Measurements from ENCODE around the gene SPACA6.

SPACA6 gene

GRCh38 chr19:51696606-51697005 is 3.5 kb downstream of the SPACA6 start:
- no peak for DNase-seq (ENCODE audit: low spot score)
- TF ChIP-seq CTCF (IDR thresholded peaks at IDR 0.05; ENCODE audit: extremely low read depth, insufficient read depth, missing control alignments), result no peak
- in situ Hi-C loops (cut with MboI; ENCODE audit: low pct_unique_long_range_greater_than_20kb, low sequenced_read_pairs, unreplicated experiment), result no loop called here

GRCh38 chr19:51697169-51697776 is 4.1 kb downstream of the SPACA6 start:
- TF ChIP-seq CTCF (IDR thresholded peaks at IDR 0.05; ENCODE audit: extremely low read depth, insufficient read depth, missing control alignments), result no peak
- in situ Hi-C loops (cut with MboI; ENCODE audit: low pct_unique_long_range_greater_than_20kb, low sequenced_read_pairs, unreplicated experiment), result no loop called here
- DNase-seq (ENCODE audit: low spot score), result no peak

- in situ Hi-C loops (cut with MboI; ENCODE audit: low pct_unique_long_range_greater_than_20kb, low sequenced_read_pairs, unreplicated experiment), result no loop called here
- TF ChIP-seq CTCF (IDR thresholded peaks at IDR 0.05; ENCODE audit: extremely low read depth, insufficient read depth, missing control alignments), result no peak
- DNase-seq (ENCODE audit: low spot score), result no peak
These were observed 5.2 kb downstream of the SPACA6 start for GRCh38 chr19:51698296-51698695.

- no peak for TF ChIP-seq CTCF (IDR thresholded peaks at IDR 0.05; ENCODE audit: extremely low read depth, insufficient read depth, missing control alignments)
- DNase-seq (ENCODE audit: low spot score), result no peak
- in situ Hi-C loops (cut with MboI; ENCODE audit: low pct_unique_long_range_greater_than_20kb, low sequenced_read_pairs, unreplicated experiment), result no loop called here
These were observed 6.0 kb downstream of the SPACA6 start for GRCh38 chr19:51699170-51699569.

DNA sequence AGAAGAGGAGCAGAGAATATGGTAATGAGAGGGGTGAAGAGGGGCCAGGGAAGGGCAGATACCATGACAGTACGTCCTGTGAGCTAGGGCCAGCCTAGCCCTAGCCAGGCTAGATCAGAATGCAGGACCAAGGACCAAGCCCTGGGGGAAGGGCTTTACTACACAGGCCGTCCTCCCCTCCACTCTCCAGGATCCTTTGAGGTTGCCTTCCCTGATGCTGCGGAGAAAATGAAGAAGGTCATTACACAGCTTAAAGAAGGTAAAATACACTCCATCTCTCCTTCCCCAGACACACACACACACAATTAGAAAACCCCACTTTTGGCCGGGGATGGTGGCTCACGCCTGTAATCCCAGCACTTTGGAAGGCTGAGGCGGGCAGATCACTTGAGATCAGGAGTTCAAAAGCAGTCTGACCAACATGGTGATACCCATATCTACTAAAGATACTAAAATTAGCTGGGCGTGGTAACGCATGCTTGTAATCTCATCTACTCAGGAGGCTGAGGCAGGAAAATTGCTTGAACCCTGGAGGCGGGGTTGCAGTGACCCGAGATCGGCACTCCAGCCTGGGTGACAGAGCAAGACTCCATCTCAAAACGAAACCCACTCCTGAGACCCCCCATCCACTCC is 8.5 kb downstream of the SPACA6 start:
- in situ Hi-C loops (cut with MboI; ENCODE audit: low pct_unique_long_range_greater_than_20kb, low sequenced_read_pairs, unreplicated experiment), result no loop called here
- TF ChIP-seq CTCF (IDR thresholded peaks at IDR 0.05; ENCODE audit: extremely low read depth, insufficient read depth, missing control alignments), result no peak
- no peak for DNase-seq (ENCODE audit: low spot score)

DNA sequence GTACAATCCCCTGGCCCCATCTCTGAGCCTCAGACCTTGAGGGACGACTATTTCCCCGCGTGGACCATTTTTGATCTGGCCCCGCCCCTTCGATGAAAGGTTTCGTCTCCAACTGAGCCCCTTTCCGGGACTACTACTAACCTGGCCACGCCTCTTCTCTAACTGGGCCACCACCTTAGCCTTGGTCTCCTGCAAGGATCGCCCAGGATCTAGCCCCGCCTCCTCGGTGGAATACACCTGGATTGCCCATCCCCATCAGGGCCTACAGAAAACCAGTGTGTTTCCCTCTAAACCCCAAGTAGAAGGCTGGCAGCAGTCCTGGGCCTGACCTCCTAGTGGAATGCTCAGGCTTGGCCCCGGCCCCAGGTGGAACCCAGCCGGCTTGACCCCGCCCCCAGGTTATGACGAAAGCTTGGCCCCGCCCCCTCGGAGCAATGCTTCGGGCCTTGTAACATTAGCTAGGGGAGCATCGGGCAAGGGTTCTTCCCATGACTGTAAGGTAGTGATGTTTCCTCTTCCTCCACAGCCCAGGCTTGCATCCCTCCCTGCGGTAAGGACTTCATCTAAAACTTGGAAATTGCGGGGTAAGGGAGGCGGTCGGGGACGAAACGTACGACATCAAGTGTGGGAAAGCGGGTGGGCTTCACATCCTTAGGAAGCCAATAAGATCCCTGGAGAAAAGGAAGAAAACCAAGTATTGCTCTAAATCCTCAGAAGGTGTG is 9.1 kb downstream of the SPACA6 start:
- in situ Hi-C loops (cut with MboI; ENCODE audit: low pct_unique_long_range_greater_than_20kb, low sequenced_read_pairs, unreplicated experiment), result no loop called here
- no peak for TF ChIP-seq CTCF (IDR thresholded peaks at IDR 0.05; ENCODE audit: extremely low read depth, insufficient read depth, missing control alignments)
- DNase-seq (ENCODE audit: low spot score), result no peak
